Esophagus mucosa (tissue), 1 donor: ENCODE results near the gene CHST13. TPM values are rescaled to one million over a fixed set of nuclear protein-coding genes. Genes with fewer than 3 reads are reported as not detected.
A peak's percentile ranks its signal among the peaks of the same experiment; 100 is the strongest.
"Not testable (repeated sequence)": the region's sequence is repeated elsewhere in the genome, so short reads cannot be mapped to it uniquely, and the experiment has no call there.

Experiments
- ATAC-seq: fragments of 200-7000 bp; cut with Tn5 transposase; one replicate; pipeline ENCODE4 v1.9.1; 2020
- total RNA-seq: library from RNA; stranded (reverse); gene quantifications from one replicate; pipeline ENCODE4 v1.2.4, GENCODE V29; 2023
- donor health status: DM: yes; HTN: yes; CAD: no.

The CHST13 gene
- total RNA-seq, 1 donor from 2014 or later = not detected

GRCh38 chr3:126527006-126527405 lies 3.1 kb downstream of the CHST13 start:
- no peak for ATAC-seq

- no peak for ATAC-seq
Measured at GRCh38 chr3:126527455-126528211, 3.7 kb downstream of the CHST13 start.

GRCh38 chr3:126528419-126528799 lies 4.5 kb downstream of the CHST13 start:
- no peak for ATAC-seq

- no peak for ATAC-seq
Measured at GRCh38 chr3:126528800-126529541, 5.0 kb downstream of the CHST13 start.

GRCh38 chr3:126529585-126530170 lies 5.7 kb downstream of the CHST13 start:
- peak; percentile 7 for ATAC-seq

GRCh38 chr3:126530171-126531050 lies 6.5 kb downstream of the CHST13 start:
- ATAC-seq = peak; percentile 16

GRCh38 chr3:126531051-126531330 lies 7.0 kb downstream of the CHST13 start:
- ATAC-seq = no peak

- ATAC-seq = no peak
Measured at GRCh38 chr3:126533506-126533905, 9.6 kb downstream of the CHST13 start.

GRCh38 chr3:126534716-126535115 lies 10.8 kb downstream of the CHST13 start:
- ATAC-seq = not testable (repeated sequence)

- no peak for ATAC-seq
Measured at GRCh38 chr3:126535636-126536035, 11.7 kb downstream of the CHST13 start.

- no peak for ATAC-seq
Measured at GRCh38 chr3:126536126-126536525, 12.2 kb downstream of the CHST13 start.

- ATAC-seq = no peak
Measured at GRCh38 chr3:126537116-126537729, 13.3 kb downstream of the CHST13 start.

GRCh38 chr3:126537730-126538281 lies 13.9 kb downstream of the CHST13 start:
- ATAC-seq = no peak

GRCh38 chr3:126538316-126538715 lies 14.4 kb downstream of the CHST13 start:
- ATAC-seq = no peak

- ATAC-seq = no peak
Measured at GRCh38 chr3:126538966-126539365, 15.0 kb downstream of the CHST13 start.

- no peak for ATAC-seq
Measured at GRCh38 chr3:126539558-126540250, 15.7 kb downstream of the CHST13 start.

- ATAC-seq = peak; percentile 71
Measured at GRCh38 chr3:126540342-126540849, 16.4 kb downstream of the CHST13 start.

GRCh38 chr3:126540951-126541627 lies 17.1 kb downstream of the CHST13 start:
- ATAC-seq = no peak

GRCh38 chr3:126541628-126542339 lies 17.8 kb downstream of the CHST13 start:
- no peak for ATAC-seq
